ENCODE results near the gene RPL28.

RPL28 gene

DNA sequence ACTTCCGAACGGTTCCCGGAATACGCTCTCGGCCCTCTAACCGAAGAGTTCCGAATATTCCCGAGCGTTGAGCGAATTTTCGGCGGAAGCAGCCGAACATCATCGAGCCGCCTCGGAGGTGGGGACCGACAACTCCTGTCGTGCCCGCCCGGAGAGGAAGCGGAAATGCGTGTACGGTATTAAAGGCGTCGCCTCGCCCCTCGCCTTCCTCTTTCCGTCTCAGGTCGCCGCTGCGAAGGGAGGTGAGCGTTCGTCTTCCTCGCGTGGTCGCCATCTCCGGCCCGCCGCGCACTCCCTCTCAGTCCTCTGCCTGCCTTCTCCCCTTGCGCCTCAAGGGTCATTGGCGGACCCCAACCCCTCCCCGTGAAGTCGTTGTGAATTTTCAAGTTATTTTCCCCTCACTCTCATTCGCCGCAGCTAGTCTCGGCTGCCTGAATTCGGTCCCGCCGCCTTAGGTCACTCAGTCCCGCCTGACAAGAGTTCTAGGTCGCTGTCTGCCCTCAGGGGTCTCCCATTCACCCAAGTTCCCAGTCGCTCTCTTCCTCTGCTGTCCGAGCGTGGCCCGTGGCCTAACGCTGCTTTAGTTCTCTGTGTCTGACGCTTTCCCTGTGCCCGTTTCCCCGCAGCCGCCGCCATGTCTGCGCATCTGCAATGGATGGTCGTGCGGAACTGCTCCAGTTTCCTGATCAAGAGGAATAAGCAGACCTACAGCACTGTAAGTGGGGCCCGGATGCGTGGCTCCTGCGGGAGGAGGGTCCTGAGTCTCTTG, at the start of gene RPL28:
Gene RPL28, plus strand, starts transcription at position 209 of the 769 bp plus-strand sequence. Its CDS starts 426 bp downstream, at position 635.
- peak; percentile 98 for DNase-seq

DNA sequence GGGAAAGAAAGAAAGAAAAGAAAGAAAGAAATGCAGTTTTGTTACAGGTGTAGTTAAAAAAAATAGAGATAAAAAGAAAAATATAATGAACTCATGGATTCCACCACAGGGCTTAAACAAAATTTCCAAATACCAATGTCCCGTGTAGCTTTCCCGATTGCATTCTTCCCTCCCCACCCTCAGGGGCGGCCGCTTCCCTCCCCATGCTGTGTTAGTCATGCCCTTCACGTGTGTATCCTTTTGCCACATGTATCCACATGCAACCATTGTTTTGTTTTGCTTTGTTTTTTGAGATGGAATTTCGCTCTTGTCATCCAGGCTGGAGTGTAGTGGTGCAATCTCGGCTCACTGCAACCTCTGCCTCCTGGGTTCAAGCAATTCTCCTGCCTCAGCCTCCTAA, 49.6 kb upstream of the RPL28 start:
- no peak for DNase-seq

DNA sequence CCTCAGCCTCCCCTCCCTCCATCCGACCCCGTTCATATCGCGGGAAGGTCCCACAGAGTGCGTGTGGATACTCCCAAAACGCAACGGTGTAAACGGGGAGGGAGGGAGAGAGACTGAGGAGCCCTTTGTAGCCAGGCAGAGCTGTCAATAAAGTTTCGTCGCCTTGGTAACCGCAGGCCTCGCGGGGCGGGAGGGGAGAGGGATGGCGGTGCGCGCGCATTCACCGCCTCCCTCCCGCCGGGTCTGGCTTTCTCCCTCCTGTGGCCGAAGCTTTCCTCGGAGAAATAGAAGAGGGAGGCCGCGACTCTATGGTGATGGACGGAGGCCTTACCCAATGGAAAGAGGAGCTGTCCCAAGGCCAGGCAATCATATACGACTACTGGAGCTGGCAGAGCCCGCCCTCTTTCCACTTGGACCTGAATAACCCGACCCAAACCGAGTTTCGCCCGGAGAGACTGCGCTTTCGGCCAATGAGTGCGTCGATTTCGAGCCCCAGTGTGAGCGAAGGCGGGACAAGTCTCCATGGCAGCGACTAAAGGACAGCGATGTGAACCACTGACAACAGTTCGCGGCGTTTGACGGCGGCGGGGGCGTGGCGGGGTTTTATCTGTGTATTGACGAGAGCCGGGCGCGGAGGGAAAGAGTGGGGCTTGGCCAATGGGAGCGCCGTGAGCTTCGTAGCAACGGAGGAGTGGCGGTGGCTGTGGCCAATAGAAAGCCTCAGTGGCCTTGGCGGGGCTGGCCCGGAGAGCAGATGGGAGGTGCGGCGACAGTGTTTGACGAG, 46.4 kb upstream of the RPL28 start, which contains the start of gene KMT5C:
Gene KMT5C, plus strand, starts transcription at position 772 of the 784 bp plus-strand sequence. CDS start 2,061 bp downstream, outside the sequence.
- DNase-seq, result peak; percentile 100

DNA sequence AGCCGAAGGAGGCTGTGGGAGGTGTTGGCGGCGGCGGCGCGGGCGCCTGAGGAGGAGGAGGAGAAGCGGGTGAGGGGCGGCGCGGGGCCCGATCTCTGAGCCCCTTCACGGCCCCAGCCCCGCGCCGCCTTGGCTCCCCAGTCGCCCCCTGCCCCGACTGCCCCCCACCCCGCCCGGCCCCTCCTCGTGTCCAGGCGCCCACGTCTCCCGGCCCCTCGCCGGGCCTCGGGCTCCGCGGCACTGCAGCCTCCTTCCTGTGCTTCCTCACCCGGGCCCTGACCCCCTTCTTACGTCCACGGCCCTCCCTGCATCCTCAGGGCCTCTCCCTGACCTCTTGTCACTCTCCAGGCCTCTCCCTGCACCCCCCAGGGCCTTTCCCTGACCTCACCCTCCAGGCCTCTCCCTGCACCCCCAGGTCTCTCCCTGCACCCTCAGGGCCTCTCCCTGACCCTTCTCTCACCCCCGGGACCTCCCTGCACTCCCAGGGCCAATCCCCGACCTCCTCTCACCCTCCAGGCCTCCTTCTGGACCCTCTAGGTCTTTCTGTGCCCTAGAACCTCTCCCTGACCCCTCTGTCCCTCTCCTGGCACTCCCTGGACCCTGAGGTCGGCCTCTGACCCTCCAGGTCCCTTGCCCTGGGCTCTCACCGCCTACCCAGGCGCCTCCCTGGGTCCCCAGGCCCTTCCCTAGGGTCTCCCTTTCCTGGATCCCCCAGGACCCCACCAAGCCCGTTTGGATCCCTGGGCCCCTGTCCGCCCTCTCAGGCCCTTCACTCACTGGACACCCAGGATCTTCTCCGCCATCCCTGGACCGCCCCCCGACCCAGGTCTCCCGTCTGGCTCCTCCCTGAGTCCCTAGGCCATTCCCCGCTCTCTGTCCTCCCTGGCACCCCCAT, 45.6 kb upstream of the RPL28 start:
- no peak for DNase-seq

DNA sequence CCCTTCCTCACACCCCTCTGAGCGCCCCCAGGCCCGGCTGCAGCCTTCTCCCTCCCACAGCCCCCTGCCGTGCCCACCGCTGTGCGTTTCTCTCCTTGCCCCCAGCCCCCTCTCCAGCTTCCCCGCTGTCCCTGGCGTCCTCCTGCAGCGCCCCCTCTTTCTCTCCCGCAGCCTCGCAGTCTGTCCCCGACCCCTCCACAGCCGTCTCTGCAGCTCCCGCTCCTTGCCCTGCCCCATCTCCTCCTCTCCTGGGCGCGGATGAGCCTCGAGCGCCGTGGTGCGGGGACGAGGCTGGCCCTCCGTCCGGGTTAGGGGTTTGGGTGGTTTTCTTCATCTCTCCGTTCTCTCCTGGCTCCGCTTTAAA, 45.0 kb upstream of the RPL28 start:
- DNase-seq, result no peak

DNA sequence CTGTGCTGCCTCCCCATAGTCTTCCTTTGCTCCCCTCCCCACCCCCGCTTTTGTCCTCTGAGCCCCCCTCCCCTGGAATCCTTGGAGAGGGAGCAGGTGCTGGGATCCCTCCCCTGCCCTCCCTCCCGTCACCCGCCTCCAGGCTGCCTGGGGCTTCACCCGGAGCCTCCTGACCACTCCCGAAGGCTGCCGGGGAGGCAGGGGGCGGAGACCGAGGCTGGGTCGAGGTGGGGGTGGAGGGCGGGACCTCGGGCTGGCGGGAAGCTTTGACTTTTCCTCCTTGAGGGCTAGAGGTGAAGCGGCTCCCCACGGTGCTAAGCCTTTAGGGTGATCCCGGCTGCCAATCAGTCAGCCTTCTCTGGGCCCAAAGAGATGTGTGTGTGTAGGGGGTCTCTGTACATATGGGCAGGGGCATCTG, 44.6 kb upstream of the RPL28 start:
- peak; percentile 59 for DNase-seq

DNA sequence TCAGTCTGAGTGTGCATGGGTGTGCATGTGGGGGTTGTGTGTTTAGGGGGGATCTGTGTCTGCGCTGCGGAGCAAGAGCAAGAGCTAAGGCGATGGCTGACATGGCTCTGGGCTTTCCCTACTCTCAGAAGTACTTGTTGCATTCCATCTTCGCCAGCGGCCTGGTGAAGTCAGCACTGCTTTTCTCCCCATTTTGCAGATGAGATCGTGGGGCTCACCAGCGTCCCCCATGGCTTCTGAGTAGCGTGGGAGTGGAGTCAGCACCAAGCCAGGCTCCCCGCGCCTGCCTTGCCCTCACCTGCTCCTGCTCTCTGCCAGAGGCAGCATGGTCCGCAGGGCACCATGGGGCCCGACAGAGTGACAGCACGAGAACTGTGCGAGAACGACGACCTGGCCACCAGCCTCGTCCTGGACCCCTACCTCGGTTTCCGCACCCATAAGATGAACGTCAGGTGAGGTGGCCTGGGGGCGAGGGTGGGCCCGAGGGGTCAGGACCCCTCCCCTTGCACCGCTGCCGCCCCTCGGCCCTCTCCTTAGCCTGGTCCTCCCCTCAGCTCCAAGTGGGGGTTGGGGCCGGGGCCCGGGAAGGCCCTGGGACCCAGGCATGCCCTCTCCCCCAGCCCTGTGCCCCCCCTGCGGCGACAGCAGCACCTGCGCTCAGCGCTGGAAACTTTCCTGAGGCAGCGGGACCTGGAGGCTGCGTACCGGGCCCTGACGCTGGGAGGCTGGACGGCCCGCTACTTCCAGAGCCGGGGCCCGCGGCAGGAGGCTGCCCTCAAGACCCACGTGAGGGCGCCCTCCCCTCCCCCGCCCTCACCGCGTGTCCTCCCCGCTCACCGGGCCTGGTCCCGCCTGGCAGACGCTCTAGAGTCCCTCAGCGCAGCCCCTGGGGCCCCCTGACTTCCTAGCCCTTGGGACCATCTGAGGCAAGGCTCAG, 43.9 kb upstream of the RPL28 start:
- DNase-seq, result no peak

DNA sequence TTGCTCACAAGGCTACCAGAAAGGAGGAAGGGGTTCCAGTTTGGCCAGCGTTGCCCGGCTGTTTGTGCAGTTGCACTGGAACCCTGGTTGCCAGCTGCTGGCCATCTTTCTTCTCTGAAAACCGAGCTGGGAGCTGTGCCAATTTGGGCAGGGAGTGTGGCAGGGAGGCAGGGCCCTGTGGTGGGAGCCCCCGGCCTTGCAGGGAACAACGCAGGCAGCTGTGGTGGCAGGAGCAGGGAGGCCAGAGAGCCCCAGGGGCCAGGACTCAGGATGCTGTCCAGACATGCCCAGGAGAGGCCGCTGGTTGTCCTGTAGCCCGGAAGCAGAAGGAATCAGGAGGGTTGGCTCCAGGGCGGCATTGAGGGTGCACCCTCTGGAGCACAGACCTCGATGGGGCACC, 41.3 kb upstream of the RPL28 start:
- no peak for DNase-seq

DNA sequence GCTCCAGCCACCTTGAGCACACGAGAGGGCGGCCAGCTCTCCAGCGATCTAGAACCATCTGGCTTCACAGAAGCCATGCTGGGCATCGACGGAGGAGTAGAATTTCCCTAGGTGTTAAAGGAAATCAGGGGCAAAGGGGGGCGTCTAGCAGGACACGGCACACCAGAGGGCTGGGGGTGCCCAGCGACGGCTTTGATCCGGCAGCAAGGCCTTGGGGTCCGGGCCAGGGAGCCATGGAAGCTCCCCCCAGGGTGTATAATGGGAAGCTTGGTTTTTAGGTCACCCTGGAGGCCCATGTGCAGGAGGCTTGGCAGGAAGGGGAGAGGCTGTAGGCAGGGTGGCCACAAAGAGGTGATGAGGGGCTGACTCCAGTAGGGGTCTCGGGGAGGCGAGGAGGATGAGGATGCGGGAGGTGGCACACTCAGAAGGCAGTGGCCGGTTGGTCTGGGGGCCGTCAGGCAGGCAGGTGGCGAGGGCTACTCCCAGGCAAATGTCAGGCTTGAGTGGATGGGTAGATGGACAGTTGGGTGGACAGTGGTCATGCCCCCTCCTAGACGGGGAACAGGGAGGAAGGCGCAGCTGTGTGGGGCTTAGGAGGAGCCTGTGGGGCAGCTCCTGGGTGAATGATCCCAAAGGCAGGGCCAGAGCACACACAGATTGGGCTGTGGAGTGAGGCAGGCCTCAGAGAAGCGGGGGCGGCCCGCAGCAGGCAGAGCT, 40.5 kb upstream of the RPL28 start:
- no peak for DNase-seq

- DNase-seq, result no peak
Observed at GRCh38 chr19:55345818-55346724, 39.7 kb upstream of the RPL28 start.

DNA sequence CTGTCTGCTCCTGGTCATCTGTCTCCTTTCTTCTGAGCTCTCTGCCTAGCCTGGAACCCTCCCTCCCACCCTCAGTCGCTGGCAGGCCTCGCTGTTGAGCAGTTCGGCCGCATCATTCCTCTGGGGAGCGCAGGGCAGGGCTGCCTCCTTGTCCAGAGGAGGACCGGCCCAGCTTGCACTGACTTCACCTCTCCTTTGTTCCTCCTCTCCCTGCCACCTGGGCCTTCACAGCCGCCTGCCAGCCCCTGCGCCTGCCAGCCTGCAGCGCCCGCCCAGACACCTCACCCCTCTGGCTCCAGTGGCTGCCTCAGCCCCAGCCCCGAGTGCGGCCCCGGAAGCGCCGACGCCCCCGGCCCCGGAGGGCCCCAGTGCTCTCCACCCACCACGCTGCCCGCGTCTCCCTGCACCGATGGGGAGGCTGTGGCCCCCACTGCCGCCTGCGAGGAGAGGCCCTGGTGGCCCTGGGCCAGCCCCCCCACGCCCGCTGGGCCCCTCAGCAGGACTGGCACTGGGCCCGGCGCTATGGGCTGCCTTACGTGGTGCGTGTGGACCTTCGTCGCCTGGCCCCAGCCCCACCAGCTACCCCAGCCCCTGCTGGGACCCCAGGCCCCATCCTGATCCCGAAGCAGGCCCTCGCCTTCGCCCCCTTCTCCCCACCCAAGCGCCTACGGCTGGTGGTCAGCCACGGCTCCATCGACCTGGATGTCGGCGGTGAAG, 38.8 kb upstream of the RPL28 start:
- no peak for DNase-seq

DNA sequence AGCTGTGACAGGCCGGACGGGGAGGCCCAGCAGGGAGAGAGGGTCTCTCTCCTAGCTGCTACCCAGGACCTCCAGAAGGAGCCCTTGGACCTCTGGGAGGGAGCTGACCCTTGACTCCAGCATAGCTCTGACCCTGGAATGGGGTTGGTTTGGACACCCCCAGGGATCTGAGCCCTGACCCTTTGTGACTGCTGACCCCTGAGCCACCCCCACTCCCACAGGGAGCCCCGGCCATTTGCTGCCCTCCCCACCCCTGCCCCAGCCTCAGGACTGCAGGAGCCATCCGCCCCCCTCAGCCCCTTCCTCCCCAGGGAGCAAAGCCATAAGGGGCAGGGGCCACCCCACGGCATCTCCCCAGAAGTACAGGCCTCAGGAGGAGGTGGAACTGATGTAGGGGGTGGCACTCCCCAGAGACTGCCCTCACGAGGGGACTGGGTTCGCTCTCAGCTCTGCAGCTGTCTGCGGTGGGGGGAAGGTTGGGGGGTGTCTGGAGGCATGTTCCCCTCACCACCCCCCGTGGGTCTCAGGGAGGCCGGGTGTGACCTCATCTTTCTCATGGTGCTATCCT, 38.2 kb upstream of the RPL28 start:
- no peak for DNase-seq

DNA sequence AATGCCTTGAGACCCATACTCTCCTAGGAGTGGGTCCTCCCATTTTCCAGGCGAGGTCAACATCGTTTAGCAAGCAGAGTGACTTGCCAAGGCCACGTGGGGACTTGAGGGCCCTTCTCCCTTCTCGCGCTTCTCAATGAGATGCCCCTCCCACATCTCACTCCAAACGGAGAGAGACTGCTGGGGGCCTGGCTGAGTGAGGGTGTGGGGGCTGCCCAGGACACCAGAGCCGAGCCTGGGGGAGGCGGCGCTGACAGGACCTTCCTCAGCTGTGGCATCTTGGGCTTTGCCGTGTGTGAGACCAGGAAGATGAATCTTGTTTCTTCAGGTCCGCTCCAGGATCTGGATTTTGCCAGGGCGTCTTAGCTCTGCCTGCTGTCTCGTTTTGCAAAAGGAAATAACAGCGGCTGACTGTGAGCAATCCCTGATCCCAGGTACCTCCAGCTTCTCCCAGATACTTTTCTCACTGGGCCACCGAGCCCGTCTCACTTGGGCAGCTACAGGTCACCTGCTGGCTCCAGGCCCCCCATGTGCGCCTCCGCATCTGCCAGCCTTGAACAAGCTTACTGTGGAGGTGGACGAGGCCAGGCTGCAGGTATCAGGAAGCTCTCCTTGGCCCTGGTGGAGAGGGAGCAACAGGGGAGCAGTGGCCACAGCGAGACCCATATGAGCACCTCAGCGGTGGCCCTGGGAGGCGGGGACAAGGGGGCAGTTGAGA, 37.3 kb upstream of the RPL28 start:
- DNase-seq, result no peak

- DNase-seq, result no peak
Observed at GRCh38 chr19:55350620-55351315, 35.0 kb upstream of the RPL28 start.

DNA sequence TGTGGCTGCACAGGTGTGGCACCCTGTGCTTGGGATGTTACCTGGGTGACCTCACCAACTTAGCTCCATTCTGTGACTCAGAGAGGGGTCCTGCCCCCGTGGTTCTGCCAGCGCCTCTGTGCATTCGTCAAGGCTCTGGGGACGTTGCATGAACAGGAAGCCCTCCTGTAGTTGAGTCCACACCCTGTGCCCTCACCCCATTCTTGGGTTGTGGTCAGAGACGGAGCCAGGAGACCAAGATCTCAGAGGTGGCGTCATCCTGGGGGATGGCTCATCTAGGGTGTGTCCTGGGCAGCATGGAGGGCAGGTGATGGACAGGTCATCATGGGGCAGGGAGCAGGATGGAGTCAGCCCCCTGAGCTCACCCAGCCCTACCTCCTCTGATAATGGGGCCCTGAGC, 33.7 kb upstream of the RPL28 start:
- DNase-seq, result no peak

- no peak for DNase-seq
Observed at GRCh38 chr19:55352549-55353145, 33.1 kb upstream of the RPL28 start.

DNA sequence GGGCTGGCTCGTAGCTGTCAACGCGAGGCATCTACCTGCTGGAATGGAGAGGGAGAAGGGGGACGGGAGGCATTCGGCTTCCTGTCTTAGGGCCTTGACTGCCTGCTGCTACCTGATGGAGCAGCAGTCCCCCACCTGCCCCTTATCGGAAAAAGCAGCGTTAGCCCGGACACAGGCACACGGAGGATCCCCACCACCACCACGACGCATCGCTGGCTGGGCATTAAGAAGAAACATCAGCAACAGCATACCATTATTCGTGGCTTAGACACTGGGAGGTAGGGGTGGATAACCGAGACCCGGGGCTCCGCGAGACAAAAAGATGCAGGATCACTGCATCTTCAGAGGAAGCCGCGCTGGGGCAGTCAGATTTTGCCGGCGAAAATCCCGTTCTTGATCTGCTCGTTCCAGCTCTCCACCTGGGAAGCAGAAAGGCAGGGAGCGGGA, 32.4 kb upstream of the RPL28 start:
- no peak for DNase-seq

Data from activated naive CD4-positive, alpha-beta T cell treated with anti-CD3 and anti-CD28 coated beads, Interleukin-2, amount 50 U/mL, for 16 hours (primary cell).